ENCODE measurements around the gene TSTD2.

TSTD2 gene

DNA sequence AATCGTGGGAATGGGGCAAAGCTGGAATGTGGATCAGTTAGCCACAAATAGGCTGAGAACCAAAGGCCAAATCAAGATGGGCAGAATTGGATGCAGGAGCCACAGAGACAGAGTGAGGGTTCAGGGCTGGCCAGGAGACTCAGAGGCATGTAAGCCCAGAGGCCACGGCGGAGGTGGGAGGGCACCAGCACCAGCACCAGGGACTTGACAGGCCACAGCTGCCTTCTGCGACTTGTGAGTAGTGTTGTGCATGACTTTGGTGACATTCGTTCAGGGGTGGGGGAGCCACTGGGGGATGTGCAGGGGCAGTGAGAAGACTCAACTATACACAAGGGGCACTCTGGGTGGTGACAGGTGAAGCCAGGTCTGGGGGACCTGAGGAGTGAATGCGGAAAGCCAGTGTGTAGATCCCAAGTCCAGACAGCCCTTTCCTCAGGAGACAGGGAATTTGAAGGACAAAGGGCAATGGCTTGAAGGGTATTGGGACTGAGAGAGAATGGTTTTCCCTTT, 78.5 kb downstream of the TSTD2 start:
- Histone ChIP-seq H3K4me3 (IDR thresholded peaks at IDR 0.05; ENCODE audit: insufficient read depth, low read depth, low read length) (no peak overlapping the region), H3K36me3 (ENCODE audit: insufficient read depth) (no peaks in the 10 kb centered on the region), H3K27me3 (ENCODE audit: insufficient read depth, low read depth) (no peaks in the 10 kb centered on the region), H3K4me1 (ENCODE audit: low read depth, poor library complexity, severe bottlenecking) (peaks cover 24% of the 10 kb centered on the region), H3K4me2 (no peak overlapping the region), H3K9ac (no peak overlapping the region), H2AFZ (ENCODE audit: low read depth) (no peak overlapping the region), H4K20me1 (ENCODE audit: insufficient read depth) (no peaks in the 10 kb centered on the region), H3K79me2 (ENCODE audit: insufficient read depth, low read depth) (no peaks in the 10 kb centered on the region), H3K27ac (no peak overlapping the region)
- TF ChIP-seq, protein P1, sequence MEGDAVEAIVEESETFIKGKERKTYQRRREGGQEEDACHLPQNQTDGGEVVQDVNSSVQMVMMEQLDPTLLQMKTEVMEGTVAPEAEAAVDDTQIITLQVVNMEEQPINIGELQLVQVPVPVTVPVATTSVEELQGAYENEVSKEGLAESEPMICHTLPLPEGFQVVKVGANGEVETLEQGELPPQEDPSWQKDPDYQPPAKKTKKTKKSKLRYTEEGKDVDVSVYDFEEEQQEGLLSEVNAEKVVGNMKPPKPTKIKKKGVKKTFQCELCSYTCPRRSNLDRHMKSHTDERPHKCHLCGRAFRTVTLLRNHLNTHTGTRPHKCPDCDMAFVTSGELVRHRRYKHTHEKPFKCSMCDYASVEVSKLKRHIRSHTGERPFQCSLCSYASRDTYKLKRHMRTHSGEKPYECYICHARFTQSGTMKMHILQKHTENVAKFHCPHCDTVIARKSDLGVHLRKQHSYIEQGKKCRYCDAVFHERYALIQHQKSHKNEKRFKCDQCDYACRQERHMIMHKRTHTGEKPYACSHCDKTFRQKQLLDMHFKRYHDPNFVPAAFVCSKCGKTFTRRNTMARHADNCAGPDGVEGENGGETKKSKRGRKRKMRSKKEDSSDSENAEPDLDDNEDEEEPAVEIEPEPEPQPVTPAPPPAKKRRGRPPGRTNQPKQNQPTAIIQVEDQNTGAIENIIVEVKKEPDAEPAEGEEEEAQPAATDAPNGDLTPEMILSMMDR (conservative IDR thresholded peaks at IDR 0.05; ENCODE audit: low read depth, low read length): no peak

DNA sequence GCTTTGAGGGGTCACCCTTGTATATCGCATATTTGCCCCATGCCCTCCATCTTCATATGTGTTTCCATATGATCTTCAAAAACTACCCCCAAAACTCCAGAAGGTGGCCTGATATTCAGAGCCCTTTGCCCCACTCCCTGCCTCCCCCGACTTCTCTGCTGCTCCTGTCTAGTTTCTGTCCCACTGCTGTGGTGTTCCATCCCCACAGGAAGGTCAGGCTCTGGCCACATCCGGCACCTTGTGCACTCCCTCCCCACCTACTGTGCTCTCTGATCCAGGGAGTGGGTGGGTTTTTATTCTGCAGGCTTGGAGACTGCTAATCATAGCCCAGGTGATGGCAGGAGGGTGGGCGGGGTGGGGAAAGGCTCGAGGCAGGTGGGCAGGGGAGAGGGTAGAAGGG, 79.3 kb downstream of the TSTD2 start:
- TF ChIP-seq, protein P1 (conservative IDR thresholded peaks at IDR 0.05; ENCODE audit: low read depth, low read length): no peak
- H3K4me3 ChIP-seq (IDR thresholded peaks at IDR 0.05; ENCODE audit: insufficient read depth, low read depth, low read length): no peak overlapping the region
- H3K27ac ChIP-seq: no peak overlapping the region
- no peaks in the 10 kb centered on the region for H4K20me1 ChIP-seq (ENCODE audit: insufficient read depth)
- no peak overlapping the region for H3K9ac ChIP-seq
- no peak overlapping the region for H2AFZ ChIP-seq (ENCODE audit: low read depth)
- no peaks in the 10 kb centered on the region for H3K79me2 ChIP-seq (ENCODE audit: insufficient read depth, low read depth)
- no peak overlapping the region for H3K4me2 ChIP-seq
- H3K4me1 ChIP-seq (ENCODE audit: low read depth, poor library complexity, severe bottlenecking): peaks cover 21% of the 10 kb centered on the region
- H3K27me3 ChIP-seq (ENCODE audit: insufficient read depth, low read depth): no peaks in the 10 kb centered on the region
- H3K36me3 ChIP-seq (ENCODE audit: insufficient read depth): no peaks in the 10 kb centered on the region

DNA sequence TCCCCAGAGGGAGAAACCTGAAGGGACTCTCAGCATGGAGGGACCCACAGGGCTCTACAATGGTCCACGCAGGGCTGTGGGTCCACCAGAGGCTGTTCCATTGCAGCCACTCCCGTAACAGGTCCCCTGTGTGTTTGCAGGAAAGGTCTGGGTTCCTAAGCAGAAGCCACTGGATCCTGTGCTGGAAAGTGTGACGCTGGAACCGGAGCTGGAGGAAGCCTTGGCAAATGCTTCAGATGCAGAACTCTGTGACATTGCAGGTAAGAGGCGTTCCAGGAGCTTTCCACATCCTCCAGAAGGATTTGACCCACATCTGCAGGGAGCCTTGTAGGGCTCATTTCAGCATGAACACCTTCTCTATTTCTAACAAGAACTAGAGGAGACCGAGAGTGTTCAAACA, 80.0 kb downstream of the TSTD2 start:
- no peak overlapping the region for H3K4me2 ChIP-seq
- no peaks in the 10 kb centered on the region for H3K27me3 ChIP-seq (ENCODE audit: insufficient read depth, low read depth)
- no peaks in the 10 kb centered on the region for H3K79me2 ChIP-seq (ENCODE audit: insufficient read depth, low read depth)
- H3K4me3 ChIP-seq (IDR thresholded peaks at IDR 0.05; ENCODE audit: insufficient read depth, low read depth, low read length): no peak overlapping the region
- no peak overlapping the region for H3K27ac ChIP-seq
- no peaks in the 10 kb centered on the region for H4K20me1 ChIP-seq (ENCODE audit: insufficient read depth)
- no peak overlapping the region for H3K9ac ChIP-seq
- H3K36me3 ChIP-seq (ENCODE audit: insufficient read depth): no peaks in the 10 kb centered on the region
- H2AFZ ChIP-seq (ENCODE audit: low read depth): no peak overlapping the region
- TF ChIP-seq, protein P1 (conservative IDR thresholded peaks at IDR 0.05; ENCODE audit: low read depth, low read length): no peak
- peaks cover 14% of the 10 kb centered on the region for H3K4me1 ChIP-seq (ENCODE audit: low read depth, poor library complexity, severe bottlenecking)

DNA sequence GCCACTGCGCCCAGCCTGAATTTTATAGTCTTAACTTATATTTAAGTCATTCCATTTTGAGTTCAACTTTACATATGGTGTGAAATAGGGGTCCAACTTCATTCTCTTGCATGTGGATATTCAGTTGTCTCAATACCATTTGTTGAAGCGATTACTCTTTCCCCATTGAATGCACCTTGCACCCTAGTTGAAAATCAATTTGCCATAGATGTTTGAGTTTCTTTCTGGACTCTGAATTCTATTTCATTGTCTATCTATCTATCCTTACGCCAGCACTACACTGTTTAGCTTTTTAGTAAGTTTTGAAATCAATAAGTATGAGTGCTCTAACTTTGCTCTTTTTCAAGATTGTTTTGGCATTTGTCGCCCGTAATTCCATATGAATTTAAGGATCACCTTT, 81.9 kb downstream of the TSTD2 start:
- H4K20me1 ChIP-seq (ENCODE audit: insufficient read depth): no peaks in the 10 kb centered on the region
- H3K27ac ChIP-seq: no peak overlapping the region
- TF ChIP-seq, protein P1 (conservative IDR thresholded peaks at IDR 0.05; ENCODE audit: low read depth, low read length): no peak
- no peak overlapping the region for H3K9ac ChIP-seq
- no peaks in the 10 kb centered on the region for H3K79me2 ChIP-seq (ENCODE audit: insufficient read depth, low read depth)
- no peaks in the 10 kb centered on the region for H3K36me3 ChIP-seq (ENCODE audit: insufficient read depth)
- H3K27me3 ChIP-seq (ENCODE audit: insufficient read depth, low read depth): no peaks in the 10 kb centered on the region
- no peak overlapping the region for H3K4me2 ChIP-seq
- H3K4me1 ChIP-seq (ENCODE audit: low read depth, poor library complexity, severe bottlenecking): no peaks in the 10 kb centered on the region
- H3K4me3 ChIP-seq (IDR thresholded peaks at IDR 0.05; ENCODE audit: insufficient read depth, low read depth, low read length): no peak overlapping the region
- H2AFZ ChIP-seq (ENCODE audit: low read depth): no peak overlapping the region
